Measurements from ENCODE around the gene MRFAP1.

The MRFAP1 gene

DNA sequence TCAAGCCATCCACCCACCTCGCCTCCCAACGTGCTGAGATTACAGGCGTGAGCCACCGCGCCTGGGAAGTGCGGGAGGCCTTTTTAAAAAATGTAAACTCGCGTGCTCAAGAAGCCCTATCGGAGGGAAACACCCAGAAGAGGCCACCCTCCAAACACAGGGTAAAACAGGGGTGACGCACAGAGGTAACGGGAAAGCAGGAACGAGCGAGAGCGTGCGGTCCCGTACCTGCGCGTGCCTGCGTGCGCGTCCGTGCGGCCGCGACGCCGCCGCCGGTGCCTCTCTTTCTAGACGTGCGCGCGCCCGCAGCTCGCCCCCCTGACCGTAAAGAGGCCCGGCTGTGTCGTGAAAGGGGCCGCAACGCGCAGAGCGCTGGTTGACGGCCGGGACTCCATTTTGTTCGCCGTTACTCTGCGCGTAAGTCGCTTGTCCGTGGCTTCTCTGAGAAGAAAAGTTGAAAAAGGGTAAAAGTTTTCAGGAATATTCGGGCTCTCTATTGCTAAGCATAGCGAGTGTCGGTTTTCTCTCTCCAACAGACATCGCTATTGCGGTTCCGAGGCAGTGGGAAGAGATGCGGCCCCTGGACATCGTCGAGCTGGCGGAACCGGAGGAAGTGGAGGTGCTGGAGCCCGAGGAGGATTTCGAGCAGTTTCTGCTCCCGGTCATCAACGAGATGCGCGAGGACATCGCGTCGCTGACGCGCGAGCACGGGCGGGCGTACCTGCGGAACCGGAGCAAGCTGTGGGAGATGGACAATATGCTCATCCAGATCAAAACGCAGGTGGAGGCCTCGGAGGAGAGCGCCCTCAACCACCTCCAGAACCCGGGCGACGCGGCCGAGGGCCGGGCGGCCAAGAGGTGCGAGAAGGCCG is at the start of gene MRFAP1:
Gene MRFAP1 (plus strand): TSS at position 394 of the 872 bp plus-strand sequence. CDS start 178 bp downstream, at position 572.
- DNase-seq = peak; percentile 74

DNA sequence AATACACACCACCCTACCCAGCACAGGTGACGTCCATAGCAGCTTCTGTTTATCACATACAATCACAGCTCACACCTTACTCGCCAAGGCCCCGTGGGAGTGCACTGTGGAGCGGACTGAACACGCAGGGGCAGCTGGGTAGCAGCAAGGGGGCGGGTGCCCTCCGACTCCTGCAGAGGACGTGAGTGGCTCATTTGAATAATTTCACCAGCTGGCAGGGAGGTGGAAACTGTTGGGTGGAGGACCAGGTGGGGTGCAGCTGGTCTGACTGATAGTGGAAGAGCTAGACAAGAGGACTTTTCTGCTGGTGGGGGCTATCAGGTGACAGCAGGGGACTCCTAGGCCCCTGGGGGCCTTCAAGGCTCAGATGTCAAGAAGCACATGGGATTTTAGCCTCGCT is 49.2 kb upstream of the MRFAP1 start:
- DNase-seq = peak; percentile 22

DNA sequence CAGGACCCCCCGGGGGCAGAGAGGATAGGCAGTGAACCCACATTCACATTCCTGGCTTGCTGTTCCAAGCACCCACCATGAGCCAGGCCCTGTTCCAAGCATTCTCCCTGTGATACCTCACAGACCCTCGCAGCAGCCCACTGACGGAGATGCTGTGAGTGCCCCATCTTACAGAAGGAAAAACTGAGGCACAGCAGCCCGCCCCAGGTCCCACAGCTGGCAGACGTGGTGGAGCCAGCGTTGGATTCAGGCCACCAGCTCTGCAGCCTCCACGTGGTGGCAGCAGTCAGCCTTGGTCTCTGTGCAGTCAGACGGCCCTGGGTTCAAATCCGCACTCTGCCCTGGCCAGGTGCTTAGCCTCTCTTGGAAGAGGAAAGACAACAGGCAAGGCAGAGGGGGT is 48.7 kb upstream of the MRFAP1 start:
- DNase-seq = no peak

GRCh38 chr4:6592804-6593563 is 47.5 kb upstream of the MRFAP1 start:
- DNase-seq = no peak

- no peak for DNase-seq
Measured at GRCh38 chr4:6594341-6594740, 46.1 kb upstream of the MRFAP1 start.

DNA sequence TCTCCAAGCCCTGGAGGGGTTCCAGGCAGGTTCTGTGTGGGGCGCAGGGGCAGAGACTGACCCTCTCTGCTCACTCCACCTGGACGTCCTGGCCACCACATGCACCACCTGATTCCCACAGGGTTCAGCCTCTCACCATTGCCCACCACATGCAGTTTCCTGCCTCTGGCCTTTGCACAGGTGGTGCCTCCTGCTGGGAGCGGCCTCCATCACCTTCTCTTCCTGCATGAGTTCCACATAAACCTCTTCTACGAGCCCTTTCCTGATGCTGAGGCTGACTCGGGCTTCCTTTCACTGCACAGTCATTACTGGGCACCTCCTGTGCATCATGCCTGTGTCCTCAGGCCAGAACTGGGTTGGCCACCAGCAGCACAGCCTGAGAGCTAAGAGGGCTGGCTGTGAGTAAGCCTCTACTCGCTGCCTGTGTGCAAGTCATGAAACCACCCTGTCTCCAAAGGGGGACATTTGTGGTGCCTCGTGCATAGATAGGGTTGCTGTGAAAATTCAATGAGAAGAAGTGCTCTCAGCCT is 45.6 kb upstream of the MRFAP1 start:
- DNase-seq = no peak

DNA sequence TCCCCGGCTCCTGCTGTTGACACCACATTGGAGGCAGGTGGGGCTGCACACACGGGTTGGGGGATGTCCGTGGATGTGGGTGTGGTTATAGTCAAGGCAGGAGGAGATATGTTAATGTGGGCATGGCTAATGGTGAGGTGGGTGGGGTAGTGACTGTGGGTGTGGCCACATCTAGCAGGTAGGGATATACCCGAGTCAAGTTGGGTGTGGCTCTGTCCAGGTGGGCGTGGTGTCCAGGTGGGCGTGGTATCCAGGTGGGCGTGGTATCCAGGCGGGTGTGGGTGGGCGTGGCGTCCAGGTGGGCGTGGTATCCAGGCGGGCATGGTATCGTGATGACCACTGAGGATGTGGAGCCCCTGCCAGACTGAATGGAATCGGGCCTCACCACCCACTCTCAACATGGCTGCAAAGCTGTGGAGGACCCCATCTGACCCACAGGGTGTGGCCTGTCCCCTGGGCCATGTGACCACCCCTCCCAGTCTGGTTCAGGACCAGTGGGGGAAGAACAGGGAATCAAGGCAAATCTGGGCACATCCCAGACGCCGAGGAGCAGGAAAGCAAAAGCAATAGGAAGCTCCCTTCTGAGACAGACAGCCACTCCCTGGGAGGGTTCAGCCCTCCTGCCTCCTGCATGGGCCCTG is 44.5 kb upstream of the MRFAP1 start:
- DNase-seq = no peak

DNA sequence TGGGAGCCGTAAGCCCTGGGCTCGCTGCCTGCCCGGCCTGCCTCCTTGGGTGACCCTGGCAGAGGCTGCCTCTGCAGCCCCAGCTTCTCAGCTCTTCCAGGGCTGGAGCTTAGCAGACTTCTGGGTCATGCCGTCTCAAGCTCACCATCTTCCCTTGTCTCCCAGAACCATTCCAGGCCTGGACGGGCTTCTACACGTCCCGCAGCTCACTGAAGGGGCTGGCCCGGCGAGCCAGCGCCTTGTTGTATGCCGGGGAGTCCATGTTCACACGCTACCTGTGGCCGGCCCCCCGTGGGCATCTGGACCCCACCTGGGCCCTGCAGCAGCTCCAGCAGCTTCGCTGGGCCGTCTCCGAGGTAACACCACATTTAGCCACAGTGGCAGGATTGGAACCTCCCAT is 43.5 kb upstream of the MRFAP1 start:
- no peak for DNase-seq

GRCh38 chr4:6598127-6598526 is 42.4 kb upstream of the MRFAP1 start:
- DNase-seq = no peak

GRCh38 chr4:6598641-6599040 is 41.8 kb upstream of the MRFAP1 start:
- no peak for DNase-seq

DNA sequence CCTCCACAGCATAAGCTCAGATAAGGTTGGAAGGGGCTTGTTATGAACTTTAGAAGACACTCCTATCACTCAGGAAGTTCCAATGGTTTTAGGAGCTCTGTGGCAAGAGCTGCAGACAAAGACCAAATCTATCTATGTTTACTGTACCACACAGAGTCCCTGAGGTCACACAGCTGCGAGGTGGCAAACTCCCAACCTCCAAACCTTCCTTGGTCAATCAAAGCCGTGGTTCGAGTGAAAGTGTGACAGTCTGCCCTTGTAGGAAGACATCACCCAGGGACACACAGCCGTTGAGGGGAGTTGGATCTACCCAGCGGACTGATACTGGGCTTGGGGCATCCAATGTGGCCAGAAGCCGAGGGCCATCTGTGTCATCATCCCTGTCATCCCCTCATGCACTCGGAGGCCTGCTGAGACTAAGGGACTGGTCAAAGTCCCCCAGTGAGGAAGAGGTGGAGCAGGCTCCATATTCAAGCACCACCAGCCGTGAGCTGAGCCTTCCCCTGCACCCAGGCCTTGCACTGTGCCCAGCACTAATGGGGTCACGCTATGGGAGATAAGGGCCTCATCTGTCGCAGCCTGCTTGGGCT is 38.7 kb upstream of the MRFAP1 start:
- DNase-seq = no peak

DNA sequence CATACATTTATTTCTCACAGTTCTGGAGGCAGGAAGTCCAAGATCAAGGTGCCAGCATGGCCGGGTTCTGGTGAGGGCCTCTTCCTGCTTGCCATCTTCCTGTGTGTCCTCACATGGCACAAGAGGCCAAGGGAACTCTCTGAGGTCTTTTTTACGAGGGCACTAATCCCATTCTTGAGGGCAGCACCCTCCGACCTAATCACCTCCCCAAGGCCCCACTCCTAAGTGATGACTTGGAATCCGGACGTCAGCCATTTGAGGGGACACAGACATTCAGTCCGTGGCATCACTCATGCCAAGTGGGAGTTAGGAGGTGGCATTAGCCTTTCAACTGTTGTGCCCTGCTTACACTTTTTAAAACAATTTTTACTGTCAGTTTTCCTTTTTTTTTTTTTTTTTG is 38.2 kb upstream of the MRFAP1 start:
- DNase-seq = no peak

GRCh38 chr4:6603128-6603527 is 37.4 kb upstream of the MRFAP1 start:
- no peak for DNase-seq

GRCh38 chr4:6605114-6605513 is 35.4 kb upstream of the MRFAP1 start:
- no peak for DNase-seq

DNA sequence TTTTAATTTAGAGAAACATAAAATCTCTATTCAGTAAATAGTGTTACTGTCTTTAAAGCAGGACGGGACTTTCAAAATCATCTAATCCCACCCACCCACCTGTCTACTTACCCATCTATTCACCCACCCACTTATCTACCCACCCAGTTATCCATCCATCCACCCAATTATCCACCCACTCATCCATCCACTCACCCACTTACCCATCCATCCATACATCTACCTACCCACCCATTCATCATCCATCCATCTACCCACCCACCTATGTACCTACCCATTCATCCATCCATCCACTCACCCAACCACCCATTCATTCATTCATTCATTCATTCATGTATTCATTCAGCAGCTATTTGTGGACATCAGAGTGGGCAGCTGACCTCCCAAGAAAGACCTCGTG is 34.9 kb upstream of the MRFAP1 start:
- no peak for DNase-seq

GRCh38 chr4:6606465-6607235 is 33.8 kb upstream of the MRFAP1 start:
- DNase-seq = no peak

DNA sequence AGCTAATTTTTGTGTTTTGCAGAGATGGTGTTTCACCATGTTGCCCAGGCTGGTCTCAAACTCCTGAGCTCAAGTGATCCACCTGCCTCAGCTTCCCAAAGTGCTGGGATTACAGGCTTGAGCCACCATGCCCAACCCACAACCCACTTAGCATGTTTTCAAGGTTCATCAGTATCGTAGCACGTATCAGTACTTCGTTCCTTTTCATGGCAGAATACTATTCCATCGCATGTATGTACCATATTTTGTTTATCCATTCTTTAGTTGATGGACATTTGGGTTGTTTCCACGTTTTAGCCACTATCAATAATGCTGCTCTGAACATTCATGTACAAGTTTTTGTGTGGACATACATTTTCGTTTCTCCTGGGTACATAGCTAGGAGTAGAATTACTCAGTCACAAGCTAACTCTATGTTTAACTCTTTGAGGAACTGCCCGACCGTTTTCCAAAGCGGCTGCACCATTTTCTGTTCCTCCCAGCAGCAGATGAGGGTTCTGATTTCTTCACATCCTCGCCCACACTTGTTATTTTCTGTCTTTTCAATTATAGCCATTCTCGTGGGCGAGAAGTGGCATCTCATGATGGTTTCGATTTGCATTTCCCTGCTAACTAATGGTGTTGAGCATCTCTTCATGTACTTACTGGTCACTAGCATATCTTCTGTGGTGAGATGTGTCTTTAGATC is 33.0 kb upstream of the MRFAP1 start:
- no peak for DNase-seq

DNA sequence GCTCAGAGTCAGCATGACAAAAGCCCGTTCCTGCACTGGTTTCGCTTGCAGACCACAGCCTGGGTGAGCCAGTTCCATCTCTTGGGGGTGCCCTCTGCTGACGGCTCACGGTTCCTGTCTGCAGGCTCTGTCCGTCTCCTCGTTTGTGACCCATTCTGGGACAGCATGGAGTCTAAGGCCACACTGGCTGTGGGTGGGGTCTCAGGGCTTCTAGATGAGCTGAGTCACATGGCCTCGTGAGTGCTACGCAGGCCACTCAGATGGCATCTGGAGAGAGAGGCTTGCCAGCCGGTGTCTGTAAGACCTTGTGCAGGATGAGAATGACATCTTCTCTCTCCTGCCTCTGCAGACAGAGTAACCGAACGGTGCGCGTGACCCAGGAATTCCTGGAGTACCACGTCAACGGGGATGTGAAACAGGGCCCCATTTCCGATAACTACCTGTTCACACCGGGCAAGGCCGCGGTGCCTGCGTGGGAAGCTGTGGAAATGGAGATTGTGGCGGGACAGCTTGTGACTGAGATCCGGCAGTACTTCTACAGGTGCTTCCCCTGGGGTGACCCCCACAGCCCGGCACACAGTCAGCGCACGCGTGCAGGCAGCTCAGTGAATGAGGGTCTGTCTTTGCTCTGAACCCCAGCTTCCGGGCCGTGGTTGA is 31.6 kb upstream of the MRFAP1 start:
- DNase-seq = no peak

DNA sequence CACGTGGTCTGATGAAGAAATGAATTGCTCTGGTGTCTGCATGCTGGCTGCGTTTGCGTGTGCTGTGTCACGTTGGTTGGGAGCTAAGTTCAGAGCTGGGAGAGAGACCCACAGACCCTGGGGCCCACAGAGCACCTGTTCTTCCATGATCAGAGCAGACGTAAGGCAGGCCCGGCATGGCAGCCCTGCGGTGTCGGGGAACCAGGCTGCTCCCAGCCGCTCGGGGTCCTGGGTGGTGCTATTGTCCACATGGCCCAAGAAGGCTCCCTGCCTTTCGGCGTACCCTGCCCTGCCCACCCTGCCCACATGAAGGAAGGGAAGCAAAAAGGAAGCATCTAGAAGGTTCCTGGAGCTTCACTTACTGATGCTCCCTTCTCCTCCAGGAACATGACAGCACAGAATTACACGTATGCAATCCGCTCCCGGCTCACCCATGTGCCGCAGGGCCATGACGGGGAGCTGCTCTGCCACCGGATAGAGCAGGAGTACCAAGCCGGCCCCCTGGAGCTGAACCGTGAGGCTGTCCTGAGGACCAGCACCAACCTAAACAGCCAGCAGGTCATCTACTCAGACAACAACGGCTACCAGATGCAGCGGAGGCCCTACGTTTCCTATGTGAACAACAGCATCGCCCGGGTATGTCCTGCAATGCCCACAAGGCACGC is 30.9 kb upstream of the MRFAP1 start:
- no peak for DNase-seq

GRCh38 chr4:6610856-6611430 is 29.5 kb upstream of the MRFAP1 start:
- DNase-seq = no peak
